H1 (cell line): Measurements from ENCODE around the gene EXOC6. TPM values are rescaled to one million over a fixed set of nuclear protein-coding genes. Genes with fewer than 3 reads are reported as not detected.

ENCODE experiments used
- CTCF ChIA-PET: fragments of 300-600 bp; sonication (Branson Sonifier 250); formaldehyde crosslinking; loops from one replicate; lab custom pipeline; 2021; ENCODE audit not compliant: partially characterized antibody; lab: Charles Lee
- POLR2A ChIA-PET: fragments of 300-600 bp; sonication (Branson Sonifier 250); formaldehyde crosslinking; loops from one replicate; lab custom pipeline; 2021; ENCODE audit warnings: inconsistent platforms; ENCODE audit not compliant: partially characterized antibody; lab: Charles Lee
- DNase-seq, 2 experiments: peaks; one replicate each; pipeline versions ENCODE4 v3.0.0 to v3.0.0-alpha.2; 2010 to 2022; ENCODE audit warnings: low spot score in 2 of 2, low read depth in 1 of 2, mixed read lengths in 1 of 2
- FAIRE-seq: peaks from 2 replicates; lab custom pipeline; 2011; peaks lifted over from hg19 to GRCh38; lab: Jason Lieb, UNC
- H2AFZ ChIP-seq: 2 replicates; pipeline ENCODE4 v1.8.1; 2012; ENCODE audit warnings: low read length, inconsistent platforms
- H2AK5ac ChIP-seq: 2 replicates; pipeline ENCODE4 v1.6.1; 2013; ENCODE audit warnings: low read depth, low read length
- H2BK120ac ChIP-seq: replicated peaks from 2 replicates; pipeline ENCODE3; 2013; ENCODE audit warnings: low read depth, low read length, inconsistent platforms
- H2BK12ac ChIP-seq: 2 replicates; pipeline ENCODE4 v1.6.1; 2013; ENCODE audit warnings: low read depth, low read length
- H2BK15ac ChIP-seq: 2 replicates; pipeline ENCODE4 v1.6.1; 2013; ENCODE audit warnings: low read length
- H2BK20ac ChIP-seq: 2 replicates; pipeline ENCODE4 v1.6.1; 2013; ENCODE audit warnings: low read length
- H2BK5ac ChIP-seq: 2 replicates; pipeline ENCODE4 v1.6.1; 2013; ENCODE audit warnings: low read depth, low read length
- H3K14ac ChIP-seq: 2 replicates; pipeline ENCODE4 v1.6.1; 2013; ENCODE audit warnings: inconsistent platforms; ENCODE audit not compliant: insufficient read length
- H3K18ac ChIP-seq: 2 replicates; pipeline ENCODE4 v1.6.1; 2013; ENCODE audit warnings: low read length; ENCODE audit errors: extremely low read depth
- H3K23ac ChIP-seq: 2 replicates; pipeline ENCODE4 v1.6.1; 2013; ENCODE audit warnings: inconsistent platforms; ENCODE audit not compliant: insufficient read length
- H3K23me2 ChIP-seq: 2 replicates; pipeline ENCODE4 v1.6.1; 2013; ENCODE audit warnings: low read depth, low read length
- H3K27ac ChIP-seq: 2 replicates; pipeline ENCODE4 v1.6.1; 2011; ENCODE audit warnings: low read depth, low read length, inconsistent platforms
- H3K27me3 ChIP-seq, 4 experiments: replicated peaks in 1 of 4; 1 replicate in 1 of 4; 2 replicates in 3 of 4; pipeline versions ENCODE4 v1.6.1 to v1.8.1; 2011 to 2013; ENCODE audit warnings: low read length in 3 of 4, mild to moderate bottlenecking in 3 of 4, inconsistent platforms in 2 of 4, mixed read lengths in 2 of 4, moderate library complexity in 1 of 4; ENCODE audit not compliant: control insufficient read depth in 3 of 4, insufficient read depth in 3 of 4; ENCODE audit errors: extremely low read depth in 1 of 4
- H3K36me3 ChIP-seq, 4 experiments: 2 replicates each; pipeline versions ENCODE4 v1.6.1 to v1.8.1; 2011 to 2013; ENCODE audit warnings: mild to moderate bottlenecking in 4 of 4, low read length in 3 of 4, moderate library complexity in 2 of 4, control low read depth in 1 of 4, inconsistent platforms in 1 of 4; ENCODE audit not compliant: insufficient read depth in 4 of 4, control insufficient read depth in 2 of 4
- H3K4ac ChIP-seq: replicated peaks from 2 replicates; pipeline ENCODE3; 2013; ENCODE audit warnings: low read length, low read depth, mixed read lengths, inconsistent platforms; ENCODE audit not compliant: insufficient read length
- H3K4me1 ChIP-seq, 4 experiments: replicated peaks in 1 of 4; 1 replicate in 1 of 4; 2 replicates in 3 of 4; pipeline versions ENCODE4 v1.6.1 to v1.8.1; 2011 to 2013; ENCODE audit warnings: low read length in 3 of 4, inconsistent platforms in 2 of 4, mixed read lengths in 1 of 4; ENCODE audit not compliant: insufficient read depth in 4 of 4, control insufficient read depth in 3 of 4
- H3K4me2 ChIP-seq, 2 experiments: 2 replicates each; pipeline versions ENCODE4 v1.6.1 to v1.8.1; 2011 to 2013; ENCODE audit warnings: low read depth in 2 of 2, low read length in 2 of 2, control low read depth in 1 of 2, inconsistent platforms in 1 of 2, mild to moderate bottlenecking in 1 of 2; ENCODE audit not compliant: insufficient read depth in 1 of 2
- H3K4me3 ChIP-seq, 4 experiments: fragments of 200-600, 300-600 bp in 1 of 4; sonication (generic), shearing (Covaris generic), sonication (Bioruptor Twin) in 1 of 4; 2 replicates each; pipeline versions ENCODE4 v1.5.1 to v1.8.1; 2011 to 2016; ENCODE audit warnings: low read length in 4 of 4, low read depth in 3 of 4, control low read depth in 2 of 4, inconsistent platforms in 2 of 4, mild to moderate bottlenecking in 2 of 4, mixed read lengths in 1 of 4, moderate library complexity in 1 of 4; ENCODE audit not compliant: insufficient read depth in 2 of 4; ENCODE audit errors: extremely low read depth in 1 of 4
- H3K56ac ChIP-seq: replicated peaks from 2 replicates; pipeline ENCODE3; 2013; ENCODE audit warnings: low read depth, mild to moderate bottlenecking, mixed read lengths, low read length, inconsistent platforms; ENCODE audit not compliant: insufficient read length
- H3K79me1 ChIP-seq: 2 replicates; pipeline ENCODE4 v1.6.1; 2013; ENCODE audit warnings: low read depth, low read length, control low read depth
- H3K79me2 ChIP-seq, 2 experiments: 2 replicates each; pipeline versions ENCODE4 v1.6.1 to v1.8.1; 2012 to 2013; ENCODE audit warnings: low read length in 2 of 2, mild to moderate bottlenecking in 2 of 2, inconsistent platforms in 1 of 2; ENCODE audit not compliant: insufficient read depth in 2 of 2, control insufficient read depth in 1 of 2
- H3K9ac ChIP-seq, 4 experiments: replicated peaks in 1 of 4; 1 replicate in 1 of 4; 2 replicates in 3 of 4; pipeline versions ENCODE4 v1.6.1 to v1.8.1; 2011 to 2013; ENCODE audit warnings: low read depth in 3 of 4, low read length in 3 of 4, control low read depth in 2 of 4, mild to moderate bottlenecking in 2 of 4, moderate library complexity in 2 of 4, inconsistent platforms in 1 of 4; ENCODE audit errors: extremely low read depth in 1 of 4
- H3K9me3 ChIP-seq, 2 experiments: 2 replicates each; pipeline versions ENCODE4 v1.6.1 to v1.8.1; 2012 to 2013; ENCODE audit warnings: mild to moderate bottlenecking in 2 of 2, moderate library complexity in 2 of 2, control low read depth in 1 of 2, inconsistent platforms in 1 of 2, low read depth in 1 of 2, low read length in 1 of 2, mixed read lengths in 1 of 2; ENCODE audit not compliant: insufficient read depth in 2 of 2
- H4K20me1 ChIP-seq, 2 experiments: replicated peaks in 1 of 2; 2 replicates each; pipeline versions ENCODE3 to v1.8.1; 2011 to 2013; ENCODE audit warnings: inconsistent platforms in 2 of 2, low read length in 2 of 2, mild to moderate bottlenecking in 1 of 2; ENCODE audit not compliant: insufficient read depth in 2 of 2, control insufficient read depth in 1 of 2
- H4K5ac ChIP-seq: 2 replicates; pipeline ENCODE4 v1.6.1; 2013; ENCODE audit warnings: low read length, low read depth, mixed read lengths, inconsistent platforms; ENCODE audit not compliant: insufficient read length
- H4K8ac ChIP-seq: 2 replicates; pipeline ENCODE4 v1.8.0; 2013; ENCODE audit warnings: mild to moderate bottlenecking, moderate library complexity, low read length, inconsistent platforms; ENCODE audit not compliant: insufficient read depth; ENCODE audit errors: extremely low read depth
- H4K91ac ChIP-seq: replicated peaks from 2 replicates; pipeline ENCODE3; 2013; ENCODE audit warnings: low read length, mixed read lengths, inconsistent platforms; ENCODE audit not compliant: insufficient read length
- BRCA1 ChIP-seq: IDR thresholded peaks from 2 replicates; pipeline ENCODE4 v1.6.1; 2012; ENCODE audit warnings: low read depth, low read length, improper control_type of control experiment
- SUZ12 ChIP-seq: fragments of 200-600 bp; sonication (generic); IDR thresholded peaks from 2 replicates; pipeline ENCODE4 v1.6.1; 2012; ENCODE audit warnings: mild to moderate bottlenecking, inconsistent platforms, low read length, moderate library complexity, mixed read lengths
- TEAD4 ChIP-seq: IDR thresholded peaks from 2 replicates; pipeline ENCODE4 v1.6.1; 2012; ENCODE audit warnings: low read depth, low read length, inconsistent platforms, mixed read lengths
- WGBS, 2 experiments: shearing (Covaris generic) in 1 of 2; methylation state at CpG; one replicate each; pipeline versions ENCODE4 v1.1.6 to v1.1.7; 2013 to 2015; ENCODE audit warnings: low lambda C conversion rate in 2 of 2, mixed read lengths in 2 of 2, inconsistent platforms in 1 of 2, low coverage in 1 of 2, missing lambda C conversion rate in 1 of 2; ENCODE audit not compliant: insufficient replicate concordance in 2 of 2, insufficient coverage in 1 of 2, insufficient read length in 1 of 2; ENCODE audit errors: extremely low coverage in 1 of 2, missing lambda C conversion rate in 1 of 2; 5-methylcytosine and 5-hydroxymethylcytosine counted together
- polyA plus RNA-seq, 7 experiments: library from polyadenylated mRNA; depleted of rRNA in 3 of 7; stranded (reverse) in 5 of 7; unstranded in 2 of 7; fragments of >200 nt in 5 of 7; fragments of 200-250 nt in 2 of 7; gene quantifications; 1 replicate in 5 of 7; 2 replicates in 1 of 7; 4 replicates in 1 of 7; pipeline versions ENCODE4 v1.2.1 to v1.2.3, GENCODE V29; 2011 to 2013; ENCODE audit warnings: missing spikeins in 2 of 7, mixed read lengths in 2 of 7
- total RNA-seq: library from RNA; stranded (reverse); fragmentation: NEBNext Ultra II Directional; extraction: Animal tissue kit (Norgen Biotek cat#: 25700); gene quantifications from 2 replicates; pipeline ENCODE4 v1.2.1, GENCODE V29; 2021

Gene EXOC6
- total and polyA plus RNA-seq, 2 of the 8 experiments (the other 6 are each of a cell fraction or from before 2014, with no cell fraction given): 1.7 to 4.5 TPM

DNA sequence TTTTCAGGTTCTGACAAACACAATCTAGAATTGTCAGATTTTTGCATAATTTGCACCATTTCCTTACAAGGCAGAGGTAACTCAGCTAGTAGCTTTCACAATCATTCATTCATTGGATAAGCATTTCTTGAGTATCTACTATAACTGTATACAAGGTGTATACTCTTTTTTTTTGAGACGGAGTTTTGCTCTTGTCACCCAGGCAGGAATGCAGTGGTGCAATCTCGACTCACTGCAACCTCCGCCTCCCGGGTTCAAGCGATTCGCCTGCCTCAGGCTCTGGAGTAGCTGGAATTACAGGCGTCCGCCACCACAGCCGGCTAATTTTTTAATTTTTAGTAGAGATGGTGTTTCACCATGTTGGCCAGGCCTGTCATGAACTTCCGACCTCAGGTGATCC, 16.2 kb upstream of the EXOC6 start:
- TF ChIP-seq SUZ12 (no peak), TEAD4 (no peak), BRCA1 (no peak)
- Histone ChIP-seq H2AFZ (no peak overlapping the region), H2BK15ac (no peak overlapping the region), H3K4ac (no peak overlapping the region), H4K8ac (no peak overlapping the region), H4K91ac (no peak overlapping the region), H3K27ac (no peak overlapping the region), H3K4me3 (no peak overlapping the region), H3K23ac (no peak overlapping the region), H3K4me1 (0 out of 7 replicates have a peak, but pooled peaks cover 0 to 3% (median 0%) of the 10 kb centered on the region in 4 experiments), H3K79me2 (no peaks in the 10 kb centered on the region), H3K27me3 (no peaks in the 10 kb centered on the region), H2BK20ac (no peak overlapping the region), H4K20me1 (no peaks in the 10 kb centered on the region), H3K4me2 (no peak overlapping the region), H2BK12ac (no peak overlapping the region), H2BK120ac (no peak overlapping the region), H2AK5ac (no peak overlapping the region), H3K14ac (no peak overlapping the region), H3K9me3 (no peaks in the 10 kb centered on the region), H3K18ac (no peak overlapping the region), H3K23me2 (no peaks in the 10 kb centered on the region; the same call in 1 of the 2 replicates), H3K56ac (no peak overlapping the region), H2BK5ac (no peak overlapping the region), H3K79me1 (no peaks in the 10 kb centered on the region), H4K5ac (no peak overlapping the region), H3K9ac (no peak overlapping the region), H3K36me3 (no peaks in the 10 kb centered on the region)
- WGBS, 2 experiments: 95% methylated on average over 10 of the region's 10 CpGs; no CpG with 5 or more reads in 1 of the 2 experiments
- POLR2A ChIA-PET: interaction anchor here (1.5 kb wide), 1 partner anchor 9 kb away, joined by 3 read pairs; no protein-coding TSS in a partner anchor
- CTCF ChIA-PET: interaction anchor here (0.6 kb wide), 1 partner anchor 20 kb away, joined by 3 read pairs; no protein-coding TSS in a partner anchor
- DNase-seq (no peak), FAIRE-seq (no peak)
